ENCODE results near the gene MTOR.

Gene MTOR

GRCh38 chr1:11151114-11151513, 111.2 kb downstream of the MTOR start:
- no peak for DNase-seq (ENCODE audit: low spot score)

- no peak for DNase-seq (ENCODE audit: low spot score)
These were observed 112.0 kb downstream of the MTOR start for GRCh38 chr1:11150326-11150725.

DNA sequence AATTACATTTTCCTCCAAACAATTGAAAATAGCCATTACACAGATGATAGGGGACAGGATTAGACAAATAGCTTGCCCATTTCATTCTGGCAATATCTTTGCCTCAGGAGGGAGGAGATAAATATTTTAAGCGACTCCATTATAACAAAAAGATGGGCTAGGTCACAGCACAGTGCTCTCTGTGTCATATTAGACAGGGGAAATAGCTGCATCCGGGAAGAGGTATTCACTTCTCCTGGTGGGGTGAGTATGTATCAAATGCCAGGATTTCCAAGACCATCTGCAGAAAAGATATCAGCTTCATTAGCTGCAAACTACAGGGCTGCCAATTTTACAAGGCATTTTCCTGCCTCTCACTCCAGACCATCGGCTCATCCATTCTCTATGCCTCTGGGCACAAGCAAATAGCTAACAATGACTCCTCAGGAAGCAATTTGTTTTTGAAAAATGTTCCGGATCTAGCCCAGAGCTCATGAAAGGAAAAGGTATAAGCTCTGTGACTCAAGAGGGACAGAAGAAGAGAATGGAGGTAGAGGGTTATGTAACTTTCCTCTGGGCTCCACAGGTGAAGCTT, 115.1 kb downstream of the MTOR start:
- no peak for DNase-seq (ENCODE audit: low spot score)

GRCh38 chr1:11145741-11146140, 116.6 kb downstream of the MTOR start:
- DNase-seq (ENCODE audit: low spot score), result no peak

DNA sequence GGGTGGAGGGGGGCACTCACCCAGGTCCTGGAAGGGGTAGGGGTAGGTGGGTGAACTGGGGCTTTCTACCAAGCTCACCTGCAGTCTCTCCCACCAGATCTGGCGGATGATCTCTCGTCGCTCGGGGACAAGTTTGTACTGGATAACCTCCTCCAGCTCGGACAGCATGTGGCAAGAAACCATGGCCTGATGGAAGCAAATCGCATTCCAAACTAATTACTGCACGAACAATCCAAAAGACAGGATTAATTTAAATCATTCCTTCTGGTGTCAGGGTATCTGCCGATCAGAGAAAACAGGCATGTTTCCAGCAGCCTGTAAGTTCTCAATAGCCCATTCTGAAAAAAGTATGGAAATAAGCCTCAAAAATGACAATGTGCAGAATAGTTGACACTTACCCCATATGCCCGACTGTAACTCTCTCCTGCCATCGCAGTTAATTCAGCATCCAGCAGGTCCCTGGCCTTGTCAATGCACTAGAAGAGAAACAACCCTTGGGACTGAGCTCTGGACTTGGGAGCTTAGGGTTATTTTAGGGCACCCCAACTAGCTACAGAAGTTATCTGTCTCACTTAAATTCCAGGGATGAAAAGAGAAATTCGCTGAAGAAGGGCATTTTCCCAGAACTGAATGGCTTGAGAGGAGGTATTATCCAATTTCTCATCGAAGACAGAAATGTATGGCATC, 117.6 kb downstream of the MTOR start:
- no peak for DNase-seq (ENCODE audit: low spot score)

DNA sequence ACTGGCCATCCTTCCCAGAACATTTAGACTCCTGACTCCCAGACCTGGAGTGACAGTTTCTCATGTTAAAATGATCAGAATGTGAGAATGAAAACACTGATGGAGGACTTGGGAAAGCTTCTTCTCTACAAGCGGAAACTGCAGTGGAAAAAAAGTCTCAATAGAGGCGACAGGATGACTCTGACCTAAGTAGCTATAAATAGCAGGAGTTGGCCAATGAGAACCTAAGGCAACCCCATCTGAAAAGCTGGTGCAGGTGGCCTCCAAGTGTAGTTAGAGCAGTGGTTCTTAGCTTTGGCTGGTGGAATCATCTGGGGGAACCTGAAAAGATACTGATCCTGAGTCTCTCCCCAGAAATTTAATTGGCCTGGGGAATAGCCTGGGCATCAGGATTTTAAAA, 118.4 kb downstream of the MTOR start:
- no peak for DNase-seq (ENCODE audit: low spot score)

GRCh38 chr1:11143401-11143800, 119.0 kb downstream of the MTOR start:
- DNase-seq (ENCODE audit: low spot score), result no peak

DNA sequence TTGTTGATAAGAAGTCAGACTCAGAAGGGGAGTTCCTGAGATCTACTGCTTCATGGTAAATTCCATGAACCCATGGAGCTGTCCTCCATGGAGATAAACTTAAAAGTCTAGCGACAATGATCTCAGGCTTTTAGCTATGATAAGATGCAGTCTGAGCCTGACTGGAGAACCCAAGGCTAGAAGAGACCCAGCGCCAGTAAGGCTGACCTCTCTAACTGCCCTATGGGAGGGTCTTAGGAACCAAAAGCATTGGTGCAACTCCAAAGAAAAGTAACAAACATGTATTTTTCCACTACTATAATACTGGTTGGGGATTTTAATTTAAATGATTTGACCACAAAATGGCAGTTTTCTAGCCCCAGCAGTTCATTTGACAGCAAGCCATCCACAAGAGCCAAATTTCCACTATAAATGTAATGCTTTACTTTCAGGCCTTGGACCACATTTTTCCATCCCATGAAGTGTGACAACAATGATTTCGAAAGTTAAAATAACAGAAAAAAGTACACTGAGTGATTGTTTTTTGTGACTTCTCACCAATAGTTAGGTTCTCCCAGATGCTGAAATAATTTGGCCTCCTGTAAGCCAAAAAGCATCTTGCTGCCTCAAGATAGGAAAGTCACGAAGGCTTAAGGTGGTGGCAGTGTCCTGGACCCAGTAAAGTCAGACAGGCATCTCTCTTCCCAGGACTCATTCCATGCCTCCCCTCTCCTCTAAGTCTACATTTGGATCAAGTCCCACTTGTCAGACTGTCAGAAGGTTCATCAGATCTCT, 119.5 kb downstream of the MTOR start:
- DNase-seq (ENCODE audit: low spot score), result no peak

DNA sequence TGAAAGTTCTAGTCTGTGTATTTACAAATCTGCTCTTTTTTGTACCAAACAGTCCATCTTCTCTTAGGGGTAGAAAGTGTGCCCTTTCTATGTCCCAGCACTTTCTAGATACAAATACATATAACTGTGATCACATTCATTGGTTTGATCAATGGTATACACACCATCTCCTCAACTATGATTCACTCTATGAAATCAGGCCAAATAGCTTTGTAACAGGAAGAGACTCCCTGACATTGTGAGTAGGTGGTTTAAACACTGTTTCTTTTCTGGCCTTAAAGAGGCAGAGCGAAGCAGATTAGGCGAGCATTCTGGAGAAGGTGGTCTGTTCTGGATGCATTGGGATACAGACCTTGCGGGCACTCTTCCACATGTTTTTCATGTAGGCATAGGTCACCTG, 123.4 kb downstream of the MTOR start:
- no peak for DNase-seq (ENCODE audit: low spot score)

GRCh38 chr1:11138029-11138428, 124.3 kb downstream of the MTOR start:
- no peak for DNase-seq (ENCODE audit: low spot score)

DNA sequence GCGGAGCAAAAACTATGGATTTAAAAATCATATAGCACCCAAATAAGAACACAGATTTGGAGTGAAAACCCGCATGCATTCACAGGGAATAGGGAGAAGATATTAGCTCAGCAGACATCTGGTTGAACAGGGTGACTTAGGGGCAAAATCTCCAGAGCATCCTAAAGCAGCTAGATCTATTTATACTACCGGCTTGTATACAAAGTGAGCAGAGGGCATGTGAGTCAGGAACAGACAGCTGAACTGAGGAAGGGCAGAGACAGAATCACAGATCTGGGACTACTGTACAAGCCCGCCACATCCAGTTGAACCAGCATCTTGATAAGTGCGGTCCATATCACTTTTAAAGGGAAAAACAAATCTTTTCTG, 127.5 kb downstream of the MTOR start:
- DNase-seq (ENCODE audit: low spot score), result no peak

GRCh38 chr1:11134251-11134897, 128.0 kb downstream of the MTOR start:
- no peak for DNase-seq (ENCODE audit: low spot score)

DNA sequence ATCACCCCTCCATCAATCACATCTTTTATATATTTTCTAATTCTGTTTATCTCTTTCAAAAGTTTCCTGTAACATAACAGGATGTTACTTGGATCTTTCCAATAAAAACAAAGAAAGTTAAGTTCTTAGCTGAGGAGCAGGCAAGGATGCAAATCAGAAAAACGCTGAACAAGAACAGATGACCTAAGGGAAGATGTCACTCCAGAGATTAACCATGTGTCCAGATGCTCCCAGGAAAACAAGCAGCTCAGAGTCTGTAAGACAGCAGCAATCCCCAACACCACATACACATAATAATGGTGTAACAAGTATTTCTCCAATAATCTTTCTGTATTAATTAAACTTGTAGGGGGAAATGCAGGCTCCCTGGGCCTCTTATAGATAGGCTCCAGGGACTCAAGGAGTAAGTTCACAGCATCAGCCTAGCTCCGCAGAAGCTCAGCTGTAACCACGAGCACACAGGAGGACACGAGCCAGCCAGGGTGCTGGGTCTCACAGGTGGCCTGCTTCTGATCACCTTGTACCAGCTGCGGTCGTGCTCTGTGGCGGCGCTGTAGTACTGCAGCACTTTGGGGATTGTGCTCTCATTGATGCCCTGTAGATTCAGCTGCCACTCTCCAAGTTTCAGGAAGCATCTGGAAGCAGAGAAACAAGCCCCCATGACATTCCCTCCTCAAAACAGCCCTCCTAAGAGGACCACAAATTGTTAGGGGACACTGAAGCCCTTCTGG, 129.6 kb downstream of the MTOR start:
- DNase-seq (ENCODE audit: low spot score), result no peak

GRCh38 chr1:11131816-11132215, 130.5 kb downstream of the MTOR start:
- no peak for DNase-seq (ENCODE audit: low spot score)

DNA sequence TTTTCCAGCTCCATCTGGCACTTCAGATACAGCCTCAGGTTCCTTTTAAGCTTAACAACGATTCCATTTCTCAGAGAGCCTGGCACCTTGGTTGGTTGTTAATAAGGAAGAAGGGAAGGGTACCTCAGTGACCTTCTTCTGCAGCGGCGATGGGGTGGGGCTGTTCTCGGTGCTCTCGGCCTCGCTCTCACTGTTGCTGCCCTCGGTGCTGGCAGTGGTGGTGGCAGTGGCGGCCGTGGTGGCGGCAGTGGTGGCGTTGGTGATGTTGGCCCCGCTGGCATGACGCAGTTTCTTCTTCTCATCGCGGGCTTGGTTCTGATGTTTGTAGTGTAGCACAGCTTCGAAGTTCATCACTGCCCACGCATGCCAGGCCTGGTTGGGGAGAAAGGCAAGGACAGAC, 131.9 kb downstream of the MTOR start:
- DNase-seq (ENCODE audit: low spot score), result no peak

- no peak for DNase-seq (ENCODE audit: low spot score)
These were observed 132.5 kb downstream of the MTOR start for GRCh38 chr1:11129649-11130390.

- no peak for DNase-seq (ENCODE audit: low spot score)
These were observed 135.8 kb downstream of the MTOR start for GRCh38 chr1:11126569-11126968.

DNA sequence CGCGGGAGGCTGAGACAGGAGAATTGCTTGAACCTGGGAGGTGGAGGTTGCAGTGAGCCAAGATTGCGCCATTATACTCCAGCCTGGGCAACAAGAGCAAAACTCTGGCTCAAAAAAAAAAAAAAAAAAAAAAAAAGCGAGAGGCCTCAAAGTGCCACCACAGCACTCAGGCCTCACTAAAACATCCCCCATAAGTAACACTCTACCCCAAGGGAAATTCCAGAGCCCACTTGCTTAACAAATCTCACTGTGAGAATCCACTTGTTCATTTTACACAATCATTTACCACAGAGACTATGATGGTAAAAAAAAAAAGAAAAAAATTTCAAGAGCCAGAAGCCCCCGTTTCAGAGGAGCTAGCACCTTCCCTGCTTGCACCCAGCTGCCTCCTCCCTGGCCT, 136.4 kb downstream of the MTOR start:
- DNase-seq (ENCODE audit: low spot score), result no peak

- DNase-seq (ENCODE audit: low spot score), result no peak
These were observed 137.4 kb downstream of the MTOR start for GRCh38 chr1:11124965-11125364.

- DNase-seq (ENCODE audit: low spot score), result no peak
These were observed 146.0 kb downstream of the MTOR start for GRCh38 chr1:11116318-11116717.

- DNase-seq (ENCODE audit: low spot score), result no peak
These were observed 147.4 kb downstream of the MTOR start for GRCh38 chr1:11114966-11115365.

Data from CD4-positive, alpha-beta T cell treated with Interleukin-2 at 100 ng/mL for 4 hours (primary cell).